ENCODE data around the gene PRPF31.
A peak's percentile ranks its signal among the peaks of the same experiment; 100 is the strongest.
"Not testable (repeated sequence)": the region's sequence is repeated elsewhere in the genome, so short reads cannot be mapped to it uniquely, and the experiment has no call there.

Gene PRPF31

DNA sequence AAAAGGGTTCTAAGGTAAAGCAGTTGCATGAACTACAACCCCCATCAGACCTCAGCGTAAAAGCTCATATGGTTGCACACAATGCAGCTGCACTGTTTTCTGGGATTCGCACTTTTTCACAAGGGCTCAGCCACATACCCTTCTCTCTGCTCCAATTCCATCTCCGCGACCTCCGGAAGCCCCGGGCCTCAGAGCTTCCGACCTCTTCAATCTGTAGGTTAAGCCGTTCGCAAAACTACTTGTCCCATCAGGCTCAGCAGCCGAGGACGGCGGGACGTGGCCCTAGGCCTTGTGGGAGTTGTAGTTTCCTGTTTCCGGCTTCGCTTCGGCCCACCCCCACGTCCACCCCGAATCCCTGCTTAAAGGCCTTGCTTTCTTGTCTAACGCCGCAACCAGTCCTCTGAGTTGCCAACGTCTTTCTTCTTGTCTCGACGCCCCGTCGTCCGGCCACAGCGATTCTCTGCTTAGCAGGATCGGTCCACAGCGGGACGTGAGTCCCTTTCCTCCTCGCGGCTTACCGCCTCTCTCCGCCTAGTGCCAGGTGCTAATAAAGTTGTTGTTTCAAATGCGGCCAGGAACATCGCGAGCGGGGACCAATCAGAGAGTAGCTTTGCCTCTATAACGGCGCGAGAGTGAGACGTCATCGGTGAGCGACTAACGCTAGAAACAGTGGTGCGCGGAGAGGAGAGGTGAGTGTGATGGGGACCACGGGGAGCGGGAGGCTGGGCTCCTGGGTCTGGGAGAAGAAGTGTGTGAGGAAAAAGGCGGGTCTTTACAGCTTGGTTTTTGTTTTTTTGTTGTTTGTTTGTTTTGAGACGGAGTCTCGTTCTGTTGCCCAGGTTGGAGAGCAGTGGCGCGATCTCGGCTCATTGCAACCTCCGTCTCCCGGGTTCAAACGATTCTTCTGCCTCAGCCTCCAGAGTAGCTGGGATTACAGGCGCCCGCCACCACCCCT lies at the start of gene PRPF31, which contains the start of gene TFPT:
Gene PRPF31, plus strand, starts transcription at position 646 of the 955 bp plus-strand sequence. CDS start 2,525 bp downstream, outside the sequence.
Gene TFPT, minus strand, starts transcription at position 549 of the 955 bp plus-strand sequence. Its CDS starts 388 bp downstream, at position 161.
- DNase-seq: peak; percentile 99

DNA sequence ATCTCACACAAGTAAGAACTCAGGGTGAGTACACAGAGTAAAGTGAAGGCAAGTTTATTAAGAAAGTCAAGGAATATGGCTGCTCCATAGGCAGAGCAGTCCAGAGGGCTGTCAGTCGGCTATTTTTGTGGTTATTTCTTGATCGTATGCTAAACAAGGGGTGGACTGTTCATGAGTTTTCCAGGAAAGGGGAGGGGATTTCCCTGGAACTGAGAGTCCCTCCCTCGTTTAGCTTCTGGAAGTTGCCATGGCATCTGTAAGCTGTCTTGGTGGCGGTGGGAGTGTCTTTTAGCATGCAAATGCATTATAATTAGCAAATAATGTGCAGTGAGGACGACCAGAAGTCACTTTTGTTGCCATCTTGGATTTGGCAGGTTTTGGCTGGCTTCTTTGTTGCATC lies 46.1 kb upstream of the PRPF31 start:
- DNase-seq: no peak

- DNase-seq: no peak
These were observed 41.7 kb upstream of the PRPF31 start for GRCh38 chr19:54073829-54074228.

DNA sequence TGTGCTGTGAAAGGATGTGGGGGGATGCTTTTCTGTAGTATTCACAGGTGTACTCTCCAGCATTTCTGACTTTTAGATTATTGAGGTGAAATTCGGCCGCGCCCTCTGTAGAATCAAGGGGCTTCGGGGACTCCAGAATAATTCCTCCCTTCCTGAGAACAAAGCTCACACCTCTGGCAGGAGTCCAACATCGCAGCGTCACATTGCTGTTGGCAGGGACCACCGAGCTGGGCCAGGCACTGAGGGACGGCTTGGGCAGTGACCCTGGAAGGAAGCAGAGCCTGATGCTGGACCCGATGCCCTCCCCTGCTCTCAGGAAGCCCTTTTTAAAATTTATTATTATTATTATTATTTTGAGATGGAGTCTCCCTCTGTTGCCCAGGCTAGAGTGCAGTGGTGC lies 40.7 kb upstream of the PRPF31 start:
- no peak for DNase-seq

DNA sequence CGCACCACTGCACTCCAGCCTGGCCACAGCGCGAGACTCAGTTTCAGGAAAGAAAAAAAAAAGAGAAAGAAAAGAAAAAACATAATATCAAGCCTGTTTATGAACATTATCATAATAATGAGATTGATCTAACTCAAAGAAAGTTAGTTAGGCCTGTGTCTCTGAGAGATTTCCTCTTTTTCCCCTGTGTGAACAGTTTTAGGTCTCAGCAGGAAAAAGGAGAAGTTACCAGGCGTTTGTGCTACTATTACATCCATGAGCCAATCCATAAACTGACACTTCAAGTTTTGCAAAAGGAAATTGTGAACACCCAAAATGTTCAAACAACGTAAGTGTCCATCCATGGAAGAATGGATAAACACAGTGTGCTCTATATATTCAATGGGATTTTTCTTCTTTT lies 38.2 kb upstream of the PRPF31 start:
- no peak for DNase-seq

GRCh38 chr19:54081032-54081431 lies 34.5 kb upstream of the PRPF31 start, which contains the start of gene TARM1:
Gene TARM1, minus strand, starts transcription at chr19:54081365. Its CDS starts 25 bp downstream, at chr19:54081340.
- DNase-seq: no peak

DNA sequence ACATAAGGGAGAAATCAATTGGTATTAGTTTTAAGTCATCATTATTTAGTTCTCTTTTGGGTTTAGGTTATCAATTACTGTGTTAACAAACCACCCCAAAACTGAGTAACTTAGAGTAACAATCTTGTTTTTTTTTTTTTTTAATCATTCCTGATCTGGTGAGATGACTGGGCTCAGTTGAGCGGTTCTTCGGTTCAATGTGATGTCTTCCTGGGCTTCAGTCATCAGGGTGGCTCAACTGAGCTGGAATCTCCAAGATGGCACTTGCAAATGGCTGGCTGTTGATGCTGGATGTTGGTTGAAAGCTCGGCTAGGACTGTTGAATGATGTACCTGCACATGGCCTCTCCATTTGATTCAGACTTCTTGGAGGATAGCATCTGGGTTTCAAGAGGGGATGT lies 31.1 kb upstream of the PRPF31 start:
- no peak for DNase-seq

DNA sequence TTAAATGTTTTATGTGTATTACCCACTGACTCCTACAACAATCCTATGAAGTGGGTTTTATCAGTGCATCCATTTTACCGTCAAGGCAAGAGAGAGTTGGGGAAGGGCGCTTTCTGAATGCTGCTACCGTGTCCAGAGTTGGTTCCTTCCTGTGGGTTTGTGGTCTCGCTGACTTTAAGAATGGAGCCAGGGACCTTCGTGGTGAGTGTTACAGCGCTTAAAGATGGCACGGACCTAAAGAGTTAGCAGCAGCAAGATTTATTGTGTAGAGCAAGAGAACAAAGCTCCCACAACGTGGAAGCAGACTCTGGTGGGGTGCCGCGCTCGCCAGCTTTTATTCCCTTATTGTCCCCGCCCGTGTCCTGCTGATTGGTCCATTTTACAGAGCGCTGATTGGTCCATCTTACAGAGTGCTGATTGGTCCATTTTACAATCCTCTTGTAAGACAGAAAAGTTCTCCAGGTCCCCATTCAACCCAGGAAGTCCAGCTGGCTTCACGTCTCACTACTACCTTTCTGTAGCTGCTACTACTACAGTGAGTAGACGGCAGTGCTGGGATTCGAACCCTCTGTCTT lies 21.0 kb upstream of the PRPF31 start:
- DNase-seq: no peak

DNA sequence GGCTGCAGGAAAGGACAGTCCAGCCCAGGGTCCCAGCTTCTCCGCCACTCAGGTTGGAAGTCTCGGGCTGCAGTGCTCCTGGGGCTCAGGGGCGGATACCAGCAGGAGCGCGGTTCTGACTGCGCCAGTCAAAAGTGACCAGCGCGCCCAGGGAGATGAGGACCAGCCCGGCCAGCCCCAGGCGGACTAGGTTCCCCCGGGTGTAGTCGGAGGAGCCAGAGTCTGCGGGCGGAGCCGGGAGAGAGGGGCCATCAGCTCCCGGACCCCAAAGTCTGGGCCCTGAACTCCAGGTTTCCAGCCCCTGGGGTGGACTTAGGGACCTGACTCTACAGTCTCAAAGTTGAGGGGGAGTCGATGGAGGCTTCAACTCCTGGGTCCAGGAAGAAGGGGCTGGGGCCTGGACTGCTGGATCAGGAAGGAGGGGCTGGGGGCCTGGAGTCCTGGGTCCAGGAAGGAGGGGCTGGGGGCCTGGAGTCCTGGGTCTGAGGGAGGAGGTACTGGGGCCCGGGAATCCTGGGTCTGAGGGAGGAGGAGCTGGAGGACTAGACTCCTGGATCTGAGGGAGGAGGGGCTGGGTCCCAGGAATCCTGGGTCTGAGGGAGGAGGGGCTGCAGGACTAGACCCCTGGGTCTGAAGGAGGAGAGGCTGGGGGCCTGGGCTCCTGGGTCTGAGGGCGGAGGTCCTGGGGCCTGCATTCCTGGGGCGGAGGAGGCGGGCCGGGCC lies 20.3 kb upstream of the PRPF31 start:
- DNase-seq: no peak

DNA sequence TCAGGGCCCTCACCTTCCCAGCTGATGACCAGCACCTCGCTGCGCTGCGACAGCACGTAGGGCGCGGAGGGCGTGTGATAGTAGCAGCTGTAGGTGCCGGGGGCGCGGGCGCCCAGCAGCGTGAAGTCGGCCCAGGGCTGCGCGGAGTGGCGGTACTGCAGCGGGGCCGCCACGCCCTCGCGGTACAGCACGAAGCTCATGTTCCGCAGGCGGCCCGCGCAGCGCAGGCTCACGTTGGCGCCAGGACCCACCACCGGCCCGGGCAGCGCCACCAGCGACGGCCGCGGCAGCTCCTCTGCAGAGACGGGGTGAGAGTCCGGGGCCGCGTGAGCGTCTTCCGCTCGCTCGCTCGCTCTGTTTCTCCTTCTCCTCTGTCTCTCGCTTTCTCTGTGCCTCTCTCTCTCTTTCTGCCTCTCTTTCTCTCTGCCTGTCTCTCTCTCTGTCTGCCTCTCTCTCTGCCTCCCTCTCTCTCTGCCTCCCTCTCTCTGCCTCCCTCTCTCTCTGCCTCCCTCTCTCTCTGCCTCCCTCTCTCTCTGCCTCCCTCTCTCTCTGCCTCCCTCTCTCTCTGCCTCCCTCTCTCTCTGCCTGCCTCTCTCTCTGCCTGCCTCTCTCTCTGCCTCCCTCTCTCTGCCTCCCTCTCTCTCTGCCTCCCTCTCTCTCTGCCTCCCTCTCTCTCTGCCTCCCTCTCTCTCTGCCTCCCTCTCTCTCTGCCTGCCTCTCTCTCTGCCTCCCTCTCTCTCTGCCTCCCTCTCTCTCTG lies 19.5 kb upstream of the PRPF31 start:
- peak; percentile 15 for DNase-seq

DNA sequence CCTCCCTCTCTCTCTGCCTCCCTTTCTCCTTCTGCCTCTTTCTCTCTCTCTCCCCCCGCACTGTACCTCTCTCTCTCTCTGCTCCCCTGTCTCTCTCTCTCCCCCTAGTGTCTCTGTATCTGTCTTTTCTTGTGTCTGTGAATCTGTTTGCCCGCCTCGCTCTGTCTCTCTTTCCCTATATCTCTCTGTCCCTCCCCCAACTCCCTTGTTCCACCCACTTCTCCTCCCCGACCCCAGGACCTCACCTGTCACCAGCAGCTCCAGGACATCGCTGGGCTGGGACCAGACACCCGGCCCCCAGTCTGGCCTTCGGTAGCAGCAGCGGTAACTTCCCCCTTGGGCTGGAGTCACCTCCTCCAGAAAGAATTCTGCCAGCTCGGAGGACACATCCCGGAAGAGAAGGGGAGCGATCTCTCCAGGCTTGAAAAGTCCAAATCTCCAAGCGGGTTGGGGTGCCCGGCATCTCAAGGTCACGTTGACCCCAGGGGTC lies 18.9 kb upstream of the PRPF31 start:
- DNase-seq: peak; percentile 47

- DNase-seq: no peak
These were observed 16.2 kb upstream of the PRPF31 start for GRCh38 chr19:54099190-54099902.

- DNase-seq: not testable (repeated sequence)
These were observed 15.7 kb upstream of the PRPF31 start for GRCh38 chr19:54099903-54100255.

DNA sequence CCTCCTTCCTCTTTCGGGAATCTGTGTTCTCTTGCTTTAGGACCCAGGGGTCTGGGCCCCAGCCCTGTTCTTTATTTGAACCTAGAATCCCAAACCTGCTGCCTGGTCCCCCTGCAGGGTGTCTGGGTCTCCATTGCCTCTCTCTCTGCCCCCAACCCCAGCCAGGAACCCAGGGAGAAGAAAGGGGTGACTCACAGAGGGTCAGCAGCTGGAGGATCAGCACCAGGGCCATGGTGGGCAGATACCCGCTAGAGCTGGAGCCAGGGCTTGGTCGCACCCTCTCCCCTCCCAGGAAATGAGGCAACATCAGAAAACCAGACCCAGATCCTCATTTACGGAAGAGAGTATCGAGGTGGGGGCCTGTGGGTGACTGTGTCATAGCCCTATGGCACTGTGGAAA lies 15.0 kb upstream of the PRPF31 start, which contains the start of gene OSCAR:
Gene OSCAR, minus strand, starts transcription at position 243 of the 400 bp plus-strand sequence. Its CDS starts 11 bp downstream, at position 232.
- DNase-seq: no peak

GRCh38 chr19:54102421-54103169 lies 13.0 kb upstream of the PRPF31 start, which contains the start of gene NDUFA3:
Gene NDUFA3, plus strand, starts transcription at chr19:54102855. Its CDS starts 24 bp downstream, at chr19:54102879.
- DNase-seq: peak; percentile 98

DNA sequence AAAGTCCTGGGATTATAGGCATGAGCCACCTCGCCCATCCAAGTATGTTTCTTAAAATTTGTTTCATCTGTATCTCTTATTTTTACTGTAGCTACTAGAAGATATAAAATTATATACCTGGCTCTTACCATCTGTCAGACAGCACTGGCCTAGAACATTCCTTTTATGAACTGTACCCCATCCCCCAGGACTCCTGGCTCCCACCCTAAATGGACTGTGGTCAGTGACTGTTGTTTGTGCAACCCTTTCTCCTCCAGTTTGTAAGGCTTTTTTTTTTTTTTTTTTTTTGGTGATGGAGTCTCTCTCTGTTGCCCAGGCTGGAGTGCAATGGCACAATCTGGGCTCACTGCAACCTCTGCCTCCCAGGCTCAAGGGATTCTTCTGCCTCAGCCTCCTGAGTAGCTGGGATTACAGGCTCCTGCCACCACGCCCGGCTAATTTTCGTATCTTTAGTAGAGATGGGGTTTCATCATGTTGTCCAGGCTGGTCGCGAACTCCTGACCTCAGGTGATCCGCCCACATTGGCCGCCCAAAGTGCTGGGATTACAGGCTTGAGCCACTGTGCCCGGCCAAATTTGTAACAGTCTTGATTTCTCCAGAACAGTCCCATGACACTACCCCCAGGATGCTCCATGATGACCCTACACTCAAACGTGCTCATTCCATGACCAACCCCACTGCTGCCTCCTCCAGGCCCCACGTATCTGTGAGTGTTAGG lies 10.4 kb upstream of the PRPF31 start:
- no peak for DNase-seq

- no peak for DNase-seq
These were observed 9.8 kb upstream of the PRPF31 start for GRCh38 chr19:54105796-54106195.

GRCh38 chr19:54106716-54107115 lies 8.8 kb upstream of the PRPF31 start:
- no peak for DNase-seq

DNA sequence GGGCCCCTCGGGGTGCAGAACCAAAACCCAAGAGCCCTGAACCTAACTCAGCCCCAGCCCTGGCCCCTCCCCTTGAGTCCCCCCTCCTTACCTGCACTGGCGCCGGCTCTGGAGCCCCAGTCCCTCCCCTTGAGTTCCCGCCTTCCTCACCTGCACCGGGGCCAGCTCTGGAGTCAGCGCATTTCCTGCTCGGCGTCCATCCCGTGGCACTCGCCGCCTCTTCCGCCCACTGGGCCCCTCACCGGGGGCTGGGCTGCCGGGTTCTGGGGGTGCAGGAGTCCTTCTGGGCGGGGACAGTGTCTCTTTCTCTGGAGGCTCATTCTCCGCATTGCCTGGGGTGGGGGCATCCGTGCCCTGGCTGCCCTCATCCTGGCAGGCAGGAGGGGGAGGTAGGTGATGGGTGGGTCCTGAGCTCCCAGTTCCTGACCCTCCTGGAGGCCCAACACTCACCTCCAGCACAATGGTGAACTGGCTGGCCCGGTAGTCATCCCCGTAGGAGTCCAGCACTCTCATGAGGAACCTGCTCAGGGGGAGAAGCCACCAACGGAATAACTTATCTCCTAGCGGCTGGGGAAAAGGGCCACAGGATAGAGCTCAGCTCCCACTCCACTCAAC lies 7.6 kb upstream of the PRPF31 start:
- DNase-seq: no peak

- DNase-seq: no peak
These were observed 7.1 kb upstream of the PRPF31 start for GRCh38 chr19:54108496-54108895.

All from hematopoietic multipotent progenitor cell treated with erythropoietin and hydrocortisone succinate and interleukin-3 and kit ligand, for 8 days (in vitro differentiated cells).